NCI-H2196 (cell line): ENCODE measurements around the gene RERE.
"Not testable (repeated sequence)": the region's sequence is repeated elsewhere in the genome, so short reads cannot be mapped to it uniquely, and the experiment has no call there.

ENCODE experiments used
- DNase-seq: peaks from one replicate; lab custom pipeline; 2025; ENCODE audit not compliant: unreplicated experiment; lab: John Stamatoyannopoulos, UW

RERE gene

GRCh38 chr1:8695442-8695841 lies 122.0 kb downstream of the RERE start:
- not testable (repeated sequence) for DNase-seq

- DNase-seq, result peak; percentile 23
Measured at GRCh38 chr1:8693107-8693506, 124.3 kb downstream of the RERE start.

GRCh38 chr1:8691662-8692061 lies 125.8 kb downstream of the RERE start:
- DNase-seq, result no peak

GRCh38 chr1:8690253-8690525 lies 127.3 kb downstream of the RERE start:
- DNase-seq, result no peak

- DNase-seq, result no peak
Measured at GRCh38 chr1:8689431-8690252, 127.8 kb downstream of the RERE start.

- no peak for DNase-seq
Measured at GRCh38 chr1:8687538-8687937, 129.9 kb downstream of the RERE start.

GRCh38 chr1:8687039-8687438 lies 130.4 kb downstream of the RERE start:
- no peak for DNase-seq

GRCh38 chr1:8685463-8685862 lies 132.0 kb downstream of the RERE start:
- DNase-seq, result no peak

GRCh38 chr1:8684590-8684989 lies 132.8 kb downstream of the RERE start:
- DNase-seq, result no peak

- no peak for DNase-seq
Measured at GRCh38 chr1:8682573-8682972, 134.9 kb downstream of the RERE start.

GRCh38 chr1:8681911-8682310 lies 135.5 kb downstream of the RERE start:
- no peak for DNase-seq

- no peak for DNase-seq
Measured at GRCh38 chr1:8680664-8681650, 136.5 kb downstream of the RERE start.

GRCh38 chr1:8679929-8680663 lies 137.3 kb downstream of the RERE start:
- no peak for DNase-seq

GRCh38 chr1:8679395-8679800 lies 138.0 kb downstream of the RERE start:
- DNase-seq, result no peak

- no peak for DNase-seq
Measured at GRCh38 chr1:8678673-8679394, 138.6 kb downstream of the RERE start.

GRCh38 chr1:8677782-8678181 lies 139.7 kb downstream of the RERE start:
- DNase-seq, result no peak

GRCh38 chr1:8676813-8677212 lies 140.6 kb downstream of the RERE start:
- no peak for DNase-seq

GRCh38 chr1:8676072-8676471 lies 141.4 kb downstream of the RERE start:
- DNase-seq, result no peak

- DNase-seq, result no peak
Measured at GRCh38 chr1:8674912-8675311, 142.5 kb downstream of the RERE start.

- DNase-seq, result no peak
Measured at GRCh38 chr1:8674481-8674880, 143.0 kb downstream of the RERE start.
